Mesendoderm (in vitro differentiated cells): ENCODE measurements around the gene MDM2.

ENCODE experiments used
- DNase-seq: peaks from one replicate; pipeline ENCODE4 v3.0.0; 2013
- H2AK5ac ChIP-seq: 2 replicates; pipeline ENCODE4 v1.6.1; 2013; ENCODE audit warnings: low read length, inconsistent platforms
- H2BK120ac ChIP-seq: 2 replicates; pipeline ENCODE4 v1.6.1; 2013; ENCODE audit warnings: low read depth, mild to moderate bottlenecking, low read length, moderate library complexity, mixed read lengths
- H2BK15ac ChIP-seq: replicated peaks from 2 replicates; pipeline ENCODE4 v1.6.1; 2013; ENCODE audit warnings: low read depth, mild to moderate bottlenecking, moderate library complexity
- H2BK5ac ChIP-seq: 2 replicates; pipeline ENCODE4 v1.6.1; 2013; ENCODE audit warnings: low read length, inconsistent platforms
- H3K18ac ChIP-seq: 2 replicates; pipeline ENCODE4 v1.6.1; 2013; ENCODE audit warnings: mild to moderate bottlenecking, low read length, mixed read lengths
- H3K23ac ChIP-seq: one replicate; pipeline ENCODE4 v1.6.1; 2013; ENCODE audit warnings: low read length
- H3K27ac ChIP-seq: 2 replicates; pipeline ENCODE4 v1.5.1; 2013; ENCODE audit warnings: low read depth, mild to moderate bottlenecking, inconsistent platforms, low read length, moderate library complexity
- H3K27me3 ChIP-seq: 2 replicates; pipeline ENCODE4 v1.6.1; 2013; ENCODE audit warnings: low read length, control low read depth, mild to moderate bottlenecking, inconsistent platforms; ENCODE audit not compliant: insufficient read depth, poor library complexity
- H3K36me3 ChIP-seq: 2 replicates; pipeline ENCODE4 v1.6.1; 2013; ENCODE audit warnings: low read length, inconsistent platforms; ENCODE audit not compliant: control insufficient read depth, insufficient read depth
- H3K4ac ChIP-seq: one replicate; pipeline ENCODE4 v1.6.1; 2013; ENCODE audit warnings: low read depth, mild to moderate bottlenecking, low read length, moderate library complexity
- H3K4me1 ChIP-seq: 2 replicates; pipeline ENCODE4 v1.6.1; 2013; ENCODE audit warnings: low read depth, low read length, inconsistent platforms; ENCODE audit not compliant: control insufficient read depth
- H3K4me2 ChIP-seq: 2 replicates; pipeline ENCODE4 v1.6.1; 2013; ENCODE audit warnings: low read length
- H3K4me3 ChIP-seq: 2 replicates; pipeline ENCODE4 v1.5.1; 2013; ENCODE audit warnings: mild to moderate bottlenecking, low read length
- H3K56ac ChIP-seq: one replicate; pipeline ENCODE4 v1.6.1; 2013; ENCODE audit warnings: low read length
- H3K79me1 ChIP-seq: 2 replicates; pipeline ENCODE4 v1.6.1; 2013; ENCODE audit warnings: low read length, inconsistent platforms
- H3K79me2 ChIP-seq: 2 replicates; pipeline ENCODE4 v1.6.1; 2013; ENCODE audit warnings: mild to moderate bottlenecking, low read length; ENCODE audit not compliant: control insufficient read depth, insufficient read depth
- H3K9ac ChIP-seq: 2 replicates; pipeline ENCODE4 v1.6.1; 2013; ENCODE audit warnings: low read length, inconsistent platforms
- H4K5ac ChIP-seq: one replicate; pipeline ENCODE4 v1.6.1; 2013; ENCODE audit warnings: low read length
- H4K8ac ChIP-seq: one replicate; pipeline ENCODE4 v1.6.1; 2013; ENCODE audit warnings: low read depth, mild to moderate bottlenecking, control low read depth, low read length, moderate library complexity
- whole genome bisulfite sequencing: extraction: QIAGEN DNeasy Blood & Tissue Kit; methylation state at CpG from one replicate; pipeline ENCODE4 v1.1.7; 2013; ENCODE audit warnings: low lambda C conversion rate, missing lambda C conversion rate; ENCODE audit not compliant: insufficient coverage; ENCODE audit errors: extremely low coverage; 5-methylcytosine and 5-hydroxymethylcytosine counted together

Gene MDM2

DNA sequence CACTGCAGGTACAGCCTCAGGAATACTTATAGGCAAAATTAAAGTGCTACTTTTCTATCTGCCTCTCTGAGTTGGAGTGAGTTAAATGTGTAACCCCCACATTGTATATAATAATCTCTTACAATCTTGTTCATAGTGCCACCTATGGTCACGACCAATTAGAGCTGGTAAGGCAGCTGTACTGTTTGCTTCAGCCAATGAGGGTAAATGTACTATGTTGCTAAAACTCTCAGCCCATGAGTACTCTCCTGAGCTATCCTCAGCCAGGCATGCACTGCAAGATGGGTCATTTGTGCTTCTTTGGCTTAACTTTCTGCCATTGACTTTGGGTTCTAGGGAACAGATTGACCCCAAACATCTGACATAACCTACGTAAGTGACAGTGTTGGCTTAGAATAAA is 15.0 kb upstream of the MDM2 start:
- Histone ChIP-seq H3K9ac (no peak overlapping the region), H3K4me3 (no peak overlapping the region), H3K23ac (no peak overlapping the region), H3K27ac (no peak overlapping the region), H4K5ac (no peak overlapping the region), H3K56ac (no peak overlapping the region), H2AK5ac (no peak overlapping the region), H2BK15ac (no peak overlapping the region), H2BK5ac (no peak overlapping the region), H3K4ac (no peak overlapping the region), H3K4me2 (no peak overlapping the region), H3K79me1 (no peaks in the 10 kb centered on the region), H3K4me1 (no peaks in the 10 kb centered on the region), H3K36me3 (no peaks in the 10 kb centered on the region), H3K79me2 (no peaks in the 10 kb centered on the region), H4K8ac (no peak overlapping the region), H3K18ac (no peak overlapping the region), H2BK120ac (no peak overlapping the region), H3K27me3 (no peaks in the 10 kb centered on the region)
- WGBS: no CpG with 5 or more reads among the region's 2 CpGs
- peak; percentile 65 for DNase-seq

DNA sequence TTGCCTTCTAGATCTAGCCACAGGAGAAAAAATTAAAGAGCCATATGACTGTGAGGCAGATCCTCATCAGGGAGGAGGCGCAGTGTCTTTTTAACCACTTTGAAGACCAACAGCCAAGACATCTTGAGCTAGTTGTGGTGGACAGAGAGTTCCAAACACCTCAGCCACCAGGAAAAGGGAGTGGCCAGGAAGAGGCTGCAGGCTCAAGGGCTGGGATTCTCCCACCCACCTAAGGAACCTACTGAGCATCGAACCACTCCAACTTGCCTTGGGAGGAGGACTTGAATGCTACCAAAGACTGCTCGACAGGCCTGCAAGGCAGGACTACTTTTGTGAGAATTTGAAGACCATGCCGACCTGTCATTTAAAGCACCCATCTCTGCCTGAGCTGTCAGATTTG is 14.5 kb upstream of the MDM2 start:
- H2BK5ac ChIP-seq: no peak overlapping the region
- no peaks in the 10 kb centered on the region for H3K4me1 ChIP-seq
- no peak overlapping the region for H2BK120ac ChIP-seq
- H2BK15ac ChIP-seq: no peak overlapping the region
- H3K4ac ChIP-seq: no peak overlapping the region
- H3K27me3 ChIP-seq: no peaks in the 10 kb centered on the region
- H3K27ac ChIP-seq: no peak overlapping the region
- WGBS: no CpG with 5 or more reads among the region's 4 CpGs
- no peak overlapping the region for H4K5ac ChIP-seq
- H3K23ac ChIP-seq: no peak overlapping the region
- H3K9ac ChIP-seq: no peak overlapping the region
- H3K4me2 ChIP-seq: no peak overlapping the region
- no peak overlapping the region for H3K18ac ChIP-seq
- H3K36me3 ChIP-seq: no peaks in the 10 kb centered on the region
- no peaks in the 10 kb centered on the region for H3K79me1 ChIP-seq
- no peak overlapping the region for H3K56ac ChIP-seq
- no peak overlapping the region for H2AK5ac ChIP-seq
- H3K79me2 ChIP-seq: no peaks in the 10 kb centered on the region
- DNase-seq: no peak
- H3K4me3 ChIP-seq: no peak overlapping the region
- no peak overlapping the region for H4K8ac ChIP-seq

DNA sequence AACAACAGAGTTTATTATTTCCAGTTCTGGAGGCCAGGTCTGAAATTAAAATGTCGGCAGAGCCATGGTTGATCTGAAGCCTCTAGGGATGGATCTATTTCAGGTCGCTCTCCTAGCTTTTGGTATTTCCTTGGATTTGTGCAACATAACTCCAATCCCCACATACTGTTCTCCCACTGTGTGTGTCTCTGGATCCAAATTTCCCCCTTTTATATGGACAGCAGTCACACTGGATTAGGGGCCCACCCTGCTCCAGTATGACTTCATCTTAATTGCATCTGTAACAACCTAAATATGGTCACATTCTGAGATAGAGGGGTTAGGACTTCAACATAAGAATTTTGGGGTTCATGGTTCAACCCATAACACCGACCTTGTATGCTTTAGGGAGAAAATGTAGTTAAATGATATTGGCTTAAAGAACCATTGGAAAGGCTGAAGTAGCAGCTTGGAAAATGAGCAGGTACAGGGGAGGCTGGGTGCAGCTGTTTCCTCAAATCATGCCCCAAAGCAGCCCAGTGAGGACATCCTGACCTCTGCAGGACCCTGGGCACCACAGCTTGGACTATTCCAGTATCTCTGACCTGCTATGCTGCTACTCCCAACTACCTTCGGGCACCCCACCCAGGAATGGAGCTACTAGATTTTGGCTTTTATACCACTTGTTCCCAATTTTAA is 13.9 kb upstream of the MDM2 start:
- H2AK5ac ChIP-seq: no peak overlapping the region
- H3K56ac ChIP-seq: no peak overlapping the region
- H4K8ac ChIP-seq: no peak overlapping the region
- no peak overlapping the region for H2BK5ac ChIP-seq
- no peak overlapping the region for H3K18ac ChIP-seq
- no peak overlapping the region for H4K5ac ChIP-seq
- WGBS: no CpG with 5 or more reads among the region's 4 CpGs
- no peak overlapping the region for H3K4ac ChIP-seq
- H3K27me3 ChIP-seq: no peaks in the 10 kb centered on the region
- no peaks in the 10 kb centered on the region for H3K79me1 ChIP-seq
- H3K79me2 ChIP-seq: no peaks in the 10 kb centered on the region
- no peak overlapping the region for H3K4me2 ChIP-seq
- H3K4me3 ChIP-seq: no peak overlapping the region
- no peaks in the 10 kb centered on the region for H3K36me3 ChIP-seq
- no peak overlapping the region for H3K27ac ChIP-seq
- no peak overlapping the region for H3K23ac ChIP-seq
- no peak for DNase-seq
- H2BK15ac ChIP-seq: no peak overlapping the region
- H2BK120ac ChIP-seq: no peak overlapping the region
- H3K4me1 ChIP-seq: no peaks in the 10 kb centered on the region
- H3K9ac ChIP-seq: no peak overlapping the region

DNA sequence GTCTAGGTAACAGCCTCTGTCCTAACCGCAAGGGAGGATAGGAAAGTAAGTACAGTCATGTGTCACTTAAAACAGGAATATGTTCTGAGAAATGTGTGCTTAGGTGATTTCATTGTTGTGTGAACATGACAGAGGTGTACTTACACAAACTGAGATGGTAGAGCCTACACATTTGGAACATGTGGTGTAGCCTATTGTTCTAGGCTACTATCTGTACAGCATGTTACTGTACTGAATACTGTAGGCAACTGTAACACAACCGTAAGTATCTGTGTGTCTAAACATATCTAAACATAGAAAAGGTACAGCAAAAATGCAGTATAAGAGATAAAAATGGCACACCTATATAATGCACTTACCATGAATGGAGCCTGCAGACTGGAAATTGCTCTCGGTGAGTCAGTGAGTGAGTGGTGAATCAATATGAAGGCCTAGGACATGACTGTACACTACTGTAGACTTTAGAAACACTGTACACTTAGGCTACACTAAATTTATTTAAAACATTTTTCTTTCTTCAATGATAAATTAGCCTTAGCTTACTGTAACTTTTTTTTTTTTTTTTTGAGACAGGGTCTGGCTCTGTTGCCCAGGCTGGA is 13.2 kb upstream of the MDM2 start:
- H3K4ac ChIP-seq: no peak overlapping the region
- H2BK15ac ChIP-seq: no peak overlapping the region
- H3K79me2 ChIP-seq: no peaks in the 10 kb centered on the region
- no peak overlapping the region for H2BK5ac ChIP-seq
- DNase-seq: no peak
- H3K56ac ChIP-seq: no peak overlapping the region
- no peak overlapping the region for H3K18ac ChIP-seq
- no peaks in the 10 kb centered on the region for H3K79me1 ChIP-seq
- no peak overlapping the region for H3K4me3 ChIP-seq
- no peak overlapping the region for H3K4me2 ChIP-seq
- no peak overlapping the region for H3K23ac ChIP-seq
- H4K5ac ChIP-seq: no peak overlapping the region
- H3K9ac ChIP-seq: no peak overlapping the region
- no peaks in the 10 kb centered on the region for H3K27me3 ChIP-seq
- H3K4me1 ChIP-seq: no peaks in the 10 kb centered on the region
- no peaks in the 10 kb centered on the region for H3K36me3 ChIP-seq
- no peak overlapping the region for H4K8ac ChIP-seq
- WGBS: no CpG with 5 or more reads among the region's 3 CpGs
- no peak overlapping the region for H2BK120ac ChIP-seq
- no peak overlapping the region for H3K27ac ChIP-seq
- no peak overlapping the region for H2AK5ac ChIP-seq

DNA sequence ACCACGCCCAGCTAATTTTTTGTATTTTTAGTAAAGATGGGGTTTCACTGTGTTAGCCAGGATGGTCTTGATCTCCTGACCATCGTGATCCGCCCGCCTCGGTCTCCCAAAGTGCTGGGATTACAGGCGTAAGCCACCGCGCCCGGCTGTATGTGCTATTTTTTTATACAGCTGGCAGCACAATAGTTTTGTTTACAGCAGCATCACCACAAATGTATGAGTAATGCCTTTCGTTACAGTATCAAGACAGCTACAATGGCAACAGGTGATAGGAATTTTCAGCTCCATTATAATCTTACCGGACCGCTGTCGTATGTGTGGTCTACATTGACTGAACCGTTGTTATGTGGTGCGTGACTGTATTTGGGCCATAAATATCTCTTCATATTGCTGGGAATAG is 11.6 kb upstream of the MDM2 start:
- H3K18ac ChIP-seq: no peak overlapping the region
- H4K5ac ChIP-seq: no peak overlapping the region
- no peak overlapping the region for H3K23ac ChIP-seq
- H3K36me3 ChIP-seq: no peaks in the 10 kb centered on the region
- no peaks in the 10 kb centered on the region for H3K79me2 ChIP-seq
- DNase-seq: no peak
- no peak overlapping the region for H2BK15ac ChIP-seq
- no peaks in the 10 kb centered on the region for H3K79me1 ChIP-seq
- WGBS: no CpG with 5 or more reads among the region's 15 CpGs
- no peaks in the 10 kb centered on the region for H3K4me1 ChIP-seq
- H3K4me3 ChIP-seq: no peak overlapping the region
- H3K56ac ChIP-seq: no peak overlapping the region
- H2BK120ac ChIP-seq: no peak overlapping the region
- no peaks in the 10 kb centered on the region for H3K27me3 ChIP-seq
- H3K27ac ChIP-seq: no peak overlapping the region
- H3K9ac ChIP-seq: no peak overlapping the region
- H4K8ac ChIP-seq: no peak overlapping the region
- H2BK5ac ChIP-seq: no peak overlapping the region
- no peak overlapping the region for H3K4me2 ChIP-seq
- H3K4ac ChIP-seq: no peak overlapping the region
- no peak overlapping the region for H2AK5ac ChIP-seq

- Histone ChIP-seq H2AK5ac (no peak overlapping the region), H3K79me2 (no peaks in the 10 kb centered on the region), H4K5ac (no peak overlapping the region), H3K56ac (no peak overlapping the region), H2BK15ac (no peak overlapping the region), H3K4me1 (no peaks in the 10 kb centered on the region), H3K4me3 (no peak overlapping the region), H2BK120ac (no peak overlapping the region), H3K36me3 (no peaks in the 10 kb centered on the region), H4K8ac (no peak overlapping the region), H3K27ac (no peak overlapping the region), H3K4me2 (no peak overlapping the region), H2BK5ac (no peak overlapping the region), H3K79me1 (no peaks in the 10 kb centered on the region), H3K9ac (no peak overlapping the region), H3K18ac (no peak overlapping the region), H3K27me3 (no peaks in the 10 kb centered on the region), H3K4ac (no peak overlapping the region), H3K23ac (no peak overlapping the region)
- no peak for DNase-seq
- no CpG with 5 or more reads among the region's 1 CpG for WGBS
These were observed 9.1 kb upstream of the MDM2 start for GRCh38 chr12:68798882-68799234.
